ENCODE data around the gene ZBTB20. TPM values are rescaled to one million over a fixed set of nuclear protein-coding genes. Genes with fewer than 3 reads are reported as not detected.

Gene ZBTB20
- total and polyA plus RNA-seq, 10 donors = 0.32 to 89.7 (median 71.8) TPM

DNA sequence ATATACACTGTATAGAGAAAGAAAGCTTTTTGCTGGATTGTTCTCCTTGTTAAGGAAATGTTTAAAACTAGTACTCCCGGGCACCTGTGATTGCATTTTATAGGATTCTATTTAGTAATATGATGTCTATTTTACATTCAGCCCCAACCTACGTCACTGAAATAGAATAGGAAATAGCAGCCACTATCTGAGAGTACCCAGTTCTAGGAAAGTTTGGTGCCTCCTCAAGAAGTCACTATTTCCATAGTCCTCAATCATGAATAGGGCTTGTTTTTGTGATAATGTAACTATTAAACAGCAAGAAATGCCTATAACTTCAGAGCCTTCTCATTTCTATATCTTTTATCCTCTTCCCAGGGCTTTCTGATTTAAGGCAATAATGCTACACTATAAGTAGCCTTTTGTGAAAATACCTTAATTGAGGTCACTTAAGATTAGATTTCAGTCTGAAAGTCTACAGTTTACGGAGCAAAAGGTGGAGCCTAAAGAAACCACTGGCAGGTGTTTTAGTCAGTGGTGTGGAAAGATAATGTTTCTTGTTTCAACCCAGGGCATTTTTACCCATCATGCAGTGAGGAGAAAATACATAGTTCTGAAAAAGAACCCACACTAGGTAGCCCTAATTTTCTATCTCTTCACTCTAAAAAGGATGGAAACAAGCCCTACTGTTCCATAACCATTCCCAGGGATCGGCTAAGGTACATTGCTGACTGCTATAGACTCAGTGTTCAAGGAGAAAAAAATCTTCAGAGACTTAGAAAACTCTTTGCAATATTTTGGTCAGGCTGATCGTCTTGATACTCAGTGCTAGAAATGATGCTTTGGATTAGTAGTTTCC is 814.5 kb downstream of the ZBTB20 start:
- Histone ChIP-seq H3K27me3 (replicated peaks in 1 of 7) (no peaks in the 10 kb centered on the region), H3K4me3 (no peak overlapping the region), H3K9me3 (peaks cover 0 to 4% (median 0%) of the 10 kb centered on the region in 8 donors), H3K27ac (peak overlapping the region; percentile 45 to 76 (median 62)), H3K4me1 (peaks cover 0 to 37% (median 11%) of the 10 kb centered on the region in 6 donors), H3K36me3 (peaks cover 0 to 4% (median 0%) of the 10 kb centered on the region in 6 donors)
- no peak for DNase-seq
- TF ChIP-seq POLR2AphosphoS5 (IDR thresholded peaks at IDR 0.05) = no peak
- intact Hi-C loops (cut with DNase I; ENCODE audit: low total_unique reads) = no loop called here
- WGBS, 5 donors = 77 to 85% (median 82%) methylated on average over 5 of the region's 5 CpGs

DNA sequence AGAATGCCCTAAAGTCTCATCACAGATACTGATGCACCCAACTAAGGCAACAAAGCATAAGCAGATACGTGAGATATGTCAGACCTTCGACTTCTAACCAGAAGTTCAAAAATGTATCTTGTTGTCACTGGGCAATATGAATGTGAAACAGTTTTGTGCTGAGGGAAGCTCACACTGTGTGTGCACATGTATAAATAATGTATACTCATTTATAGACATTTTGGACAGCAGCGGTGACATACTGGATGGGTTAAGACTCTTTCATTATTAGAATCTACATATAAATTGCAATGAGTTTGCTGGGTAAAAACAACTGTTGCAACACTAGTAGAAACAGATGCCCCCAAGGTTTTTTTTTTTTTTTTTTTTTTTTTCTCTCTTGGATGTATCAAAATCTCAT is 815.4 kb downstream of the ZBTB20 start:
- Histone ChIP-seq H3K27me3 (replicated peaks in 1 of 7) (no peaks in the 10 kb centered on the region), H3K36me3 (peaks cover 0 to 4% (median 0%) of the 10 kb centered on the region in 6 donors), H3K27ac (peak overlapping the region in 4 of 8 donors; percentile 50 to 73 (median 60)), H3K9me3 (peaks cover 0 to 4% (median 0%) of the 10 kb centered on the region in 8 donors), H3K4me3 (no peak overlapping the region), H3K4me1 (peaks cover 0 to 46% (median 11%) of the 10 kb centered on the region in 6 donors)
- DNase-seq = no peak
- TF ChIP-seq POLR2AphosphoS5 (IDR thresholded peaks at IDR 0.05) = no peak
- intact Hi-C loops (cut with DNase I; ENCODE audit: low total_unique reads) = no loop called here
- 86 to 96% (median 89%) methylated on average over 3 of the region's 3 CpGs for WGBS, 5 donors

DNA sequence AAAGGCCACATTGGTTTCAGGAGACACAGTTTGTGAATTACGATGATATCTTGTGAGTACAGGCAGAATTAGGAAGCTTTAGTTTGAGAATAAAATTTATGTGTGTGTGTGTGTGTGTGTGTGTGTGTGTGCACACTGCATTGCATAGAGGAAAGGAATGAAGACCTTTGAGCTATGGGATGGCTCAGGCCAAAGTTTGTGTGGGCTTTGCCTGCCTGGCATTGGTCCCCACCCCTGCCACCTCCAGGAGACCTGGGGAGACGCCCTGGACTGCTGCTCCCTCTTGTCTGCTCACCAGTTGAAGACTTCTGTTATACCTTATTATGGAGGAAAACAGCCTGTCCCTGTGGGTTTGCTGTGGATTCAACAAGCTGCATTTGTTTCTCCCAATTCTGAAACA is 816.1 kb downstream of the ZBTB20 start:
- H3K9me3 ChIP-seq = peaks cover 0 to 4% (median 0%) of the 10 kb centered on the region in 8 donors
- H3K36me3 ChIP-seq = peaks cover 0 to 4% (median 0%) of the 10 kb centered on the region in 6 donors
- intact Hi-C loops (cut with DNase I; ENCODE audit: low total_unique reads) = no loop called here
- 95 to 100% (median 98%) methylated on average over 2 of the region's 2 CpGs for WGBS, 5 donors
- H3K27me3 ChIP-seq (replicated peaks in 1 of 7) = no peaks in the 10 kb centered on the region
- no peak for DNase-seq
- no peak overlapping the region for H3K4me3 ChIP-seq
- TF ChIP-seq, protein P1, sequence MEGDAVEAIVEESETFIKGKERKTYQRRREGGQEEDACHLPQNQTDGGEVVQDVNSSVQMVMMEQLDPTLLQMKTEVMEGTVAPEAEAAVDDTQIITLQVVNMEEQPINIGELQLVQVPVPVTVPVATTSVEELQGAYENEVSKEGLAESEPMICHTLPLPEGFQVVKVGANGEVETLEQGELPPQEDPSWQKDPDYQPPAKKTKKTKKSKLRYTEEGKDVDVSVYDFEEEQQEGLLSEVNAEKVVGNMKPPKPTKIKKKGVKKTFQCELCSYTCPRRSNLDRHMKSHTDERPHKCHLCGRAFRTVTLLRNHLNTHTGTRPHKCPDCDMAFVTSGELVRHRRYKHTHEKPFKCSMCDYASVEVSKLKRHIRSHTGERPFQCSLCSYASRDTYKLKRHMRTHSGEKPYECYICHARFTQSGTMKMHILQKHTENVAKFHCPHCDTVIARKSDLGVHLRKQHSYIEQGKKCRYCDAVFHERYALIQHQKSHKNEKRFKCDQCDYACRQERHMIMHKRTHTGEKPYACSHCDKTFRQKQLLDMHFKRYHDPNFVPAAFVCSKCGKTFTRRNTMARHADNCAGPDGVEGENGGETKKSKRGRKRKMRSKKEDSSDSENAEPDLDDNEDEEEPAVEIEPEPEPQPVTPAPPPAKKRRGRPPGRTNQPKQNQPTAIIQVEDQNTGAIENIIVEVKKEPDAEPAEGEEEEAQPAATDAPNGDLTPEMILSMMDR (IDR thresholded peaks at IDR 0.05 in 8 of 11, conservative IDR thresholded peaks at IDR 0.05 in 3 of 11) = no peak
- TF ChIP-seq POLR2AphosphoS5 (IDR thresholded peaks at IDR 0.05) (no peak), POLR2A (IDR thresholded peaks at IDR 0.05) (no peak)
- peaks cover 0 to 48% (median 11%) of the 10 kb centered on the region in 6 donors for H3K4me1 ChIP-seq
- peak overlapping the region in 1 of 8 donors; percentile 50 for H3K27ac ChIP-seq

DNA sequence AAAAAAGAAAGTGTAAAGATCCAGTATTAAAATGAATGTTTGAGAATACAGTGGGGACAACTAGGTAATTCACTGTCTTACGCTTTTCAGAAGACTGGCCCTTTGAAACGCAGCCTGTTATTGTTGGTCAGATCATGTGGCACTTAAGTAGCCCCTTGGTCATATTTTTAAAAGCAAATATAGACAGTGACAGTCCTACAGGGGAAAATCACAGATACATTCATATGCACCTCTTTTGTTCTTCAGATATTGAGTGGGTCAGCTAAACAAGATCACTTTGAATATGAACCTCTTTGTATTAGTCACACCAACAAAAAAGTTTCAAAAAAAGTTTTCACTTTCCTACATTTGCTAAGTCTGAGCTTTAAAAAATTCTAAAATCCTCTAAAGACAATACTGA is 817.3 kb downstream of the ZBTB20 start:
- intact Hi-C loops (cut with DNase I; ENCODE audit: low total_unique reads) = no loop called here
- WGBS, 5 donors = 83 to 96% (median 92%) methylated on average over 2 of the region's 2 CpGs
- H3K9me3 ChIP-seq = peaks cover 0 to 4% (median 0%) of the 10 kb centered on the region in 8 donors
- TF ChIP-seq POLR2A (IDR thresholded peaks at IDR 0.05) (no peak), POLR2AphosphoS5 (IDR thresholded peaks at IDR 0.05) (no peak)
- TF ChIP-seq, protein P1 (IDR thresholded peaks at IDR 0.05 in 8 of 11, conservative IDR thresholded peaks at IDR 0.05 in 3 of 11) = no peak
- H3K36me3 ChIP-seq = peaks cover 0 to 4% (median 0%) of the 10 kb centered on the region in 6 donors
- no peak overlapping the region for H3K27ac ChIP-seq
- H3K27me3 ChIP-seq (replicated peaks in 1 of 7) = no peaks in the 10 kb centered on the region
- H3K4me3 ChIP-seq = no peak overlapping the region
- H3K4me1 ChIP-seq = peaks cover 0 to 50% (median 11%) of the 10 kb centered on the region in 6 donors
- DNase-seq = no peak

DNA sequence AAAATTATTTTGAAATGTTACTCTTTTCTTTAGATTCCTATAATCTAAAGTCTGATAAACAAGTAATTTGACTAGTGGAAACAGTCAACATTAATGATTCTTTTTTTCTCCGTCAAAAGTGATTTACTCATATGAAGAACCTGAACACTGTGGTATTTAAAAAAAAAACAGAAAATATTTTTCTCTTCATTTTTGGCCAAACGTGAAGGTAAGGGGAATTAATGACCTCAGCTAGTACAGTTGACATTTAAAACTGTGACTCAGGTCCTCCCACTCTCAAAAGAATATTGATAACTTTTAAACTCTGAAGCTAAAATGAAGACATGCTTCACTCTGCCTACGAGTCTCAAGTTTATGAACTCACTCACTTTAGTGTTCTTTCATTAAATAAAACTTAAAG is 818.7 kb downstream of the ZBTB20 start:
- no peak for TF ChIP-seq POLR2AphosphoS5 (IDR thresholded peaks at IDR 0.05)
- TF ChIP-seq POLR2A (IDR thresholded peaks at IDR 0.05) = no peak
- TF ChIP-seq, protein P1 (IDR thresholded peaks at IDR 0.05 in 8 of 11, conservative IDR thresholded peaks at IDR 0.05 in 3 of 11) = no peak

More for the DNA sequence above, 818.7 kb downstream of the ZBTB20 start:
- no peak for DNase-seq
- Histone ChIP-seq H3K9me3 (peaks cover 0 to 4% (median 0%) of the 10 kb centered on the region in 8 donors), H3K4me3 (no peak overlapping the region), H3K27me3 (replicated peaks in 1 of 7) (no peaks in the 10 kb centered on the region), H3K27ac (peak overlapping the region in 4 of 8 donors; percentile 4 to 58 (median 28)), H3K4me1 (peaks cover 0 to 58% (median 9%) of the 10 kb centered on the region in 6 donors), H3K36me3 (peaks cover 0 to 4% (median 0%) of the 10 kb centered on the region in 6 donors)
- intact Hi-C loops (cut with DNase I; ENCODE audit: low total_unique reads) = no loop called here
- WGBS, 5 donors = 64 to 71% (median 66%) methylated on average over 3 of the region's 3 CpGs

Measured in spleen (tissue), 11 donors.